Neutrophil (primary cell): ENCODE results near the gene AJAP1.
"Not testable (repeated sequence)": the region's sequence is repeated elsewhere in the genome, so short reads cannot be mapped to it uniquely, and the experiment has no call there.

Source experiments
- H3K27ac ChIP-seq: fragments of 200-600 bp; sonication (generic); 2 replicates; pipeline ENCODE4 v1.5.1; 2016; ENCODE audit warnings: mild to moderate bottlenecking, moderate library complexity
- H3K27me3 ChIP-seq: fragments of 200-600 bp; sonication (generic); 2 replicates; pipeline ENCODE4 v1.6.0; 2016; ENCODE audit warnings: mild to moderate bottlenecking
- H3K36me3 ChIP-seq: fragments of 200-600 bp; sonication (generic); 2 replicates; pipeline ENCODE4 v1.5.1; 2017
- H3K4me1 ChIP-seq, 2 experiments: fragments of 200-600 bp in 1 of 2; sonication (generic) in 1 of 2; 1 replicate in 1 of 2; 2 replicates in 1 of 2; pipeline versions ENCODE4 v1.5.1 to v1.6.1; 2013 to 2016; ENCODE audit warnings: low read depth in 1 of 2, low read length in 1 of 2, mild to moderate bottlenecking in 1 of 2, moderate library complexity in 1 of 2; ENCODE audit not compliant: control insufficient read depth in 1 of 2, insufficient read depth in 1 of 2
- H3K4me3 ChIP-seq, 2 experiments: fragments of 200-600 bp in 1 of 2; sonication (generic) in 1 of 2; 1 replicate in 1 of 2; 2 replicates in 1 of 2; pipeline ENCODE4 v1.5.1; 2013 to 2016; ENCODE audit warnings: low read depth in 1 of 2, low read length in 1 of 2, mild to moderate bottlenecking in 1 of 2, moderate library complexity in 1 of 2
- H3K9me3 ChIP-seq: fragments of 200-600 bp; sonication (generic); 2 replicates; pipeline ENCODE4 v1.5.1; 2016
- TF ChIP-seq, protein P1 (sequence below): fragments of 200-600 bp; sonication (generic); IDR thresholded peaks from 2 replicates; pipeline ENCODE4 v1.5.1; 2016; ENCODE audit warnings: antibody characterized with exemption

The AJAP1 gene

DNA sequence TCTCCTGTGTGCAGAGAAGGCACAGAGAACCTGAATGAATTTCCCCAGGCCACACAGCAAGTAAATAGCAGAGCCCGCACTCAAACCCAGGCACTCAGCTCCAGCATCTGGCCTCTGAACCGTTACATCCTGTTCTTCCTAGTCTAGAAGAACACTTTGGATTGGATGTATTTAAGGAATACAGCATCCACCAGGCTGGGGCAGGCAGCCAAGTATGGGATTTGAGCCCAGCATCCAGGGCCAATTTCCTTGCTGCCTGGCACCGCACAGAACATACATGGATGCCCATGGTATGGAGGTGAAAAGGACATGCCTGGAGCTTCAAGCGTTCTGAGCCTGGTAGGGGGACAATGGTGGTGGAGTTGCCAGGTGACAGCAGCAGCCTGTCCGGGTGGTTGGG is 9.7 kb downstream of the AJAP1 start:
- Histone ChIP-seq H3K4me3 (no peak overlapping the region), H3K36me3 (no peaks in the 10 kb centered on the region), H3K4me1 (no peaks in the 10 kb centered on the region), H3K27me3 (peaks cover 29% of the 10 kb centered on the region), H3K27ac (no peak overlapping the region), H3K9me3 (no peaks in the 10 kb centered on the region)
- TF ChIP-seq, protein P1, sequence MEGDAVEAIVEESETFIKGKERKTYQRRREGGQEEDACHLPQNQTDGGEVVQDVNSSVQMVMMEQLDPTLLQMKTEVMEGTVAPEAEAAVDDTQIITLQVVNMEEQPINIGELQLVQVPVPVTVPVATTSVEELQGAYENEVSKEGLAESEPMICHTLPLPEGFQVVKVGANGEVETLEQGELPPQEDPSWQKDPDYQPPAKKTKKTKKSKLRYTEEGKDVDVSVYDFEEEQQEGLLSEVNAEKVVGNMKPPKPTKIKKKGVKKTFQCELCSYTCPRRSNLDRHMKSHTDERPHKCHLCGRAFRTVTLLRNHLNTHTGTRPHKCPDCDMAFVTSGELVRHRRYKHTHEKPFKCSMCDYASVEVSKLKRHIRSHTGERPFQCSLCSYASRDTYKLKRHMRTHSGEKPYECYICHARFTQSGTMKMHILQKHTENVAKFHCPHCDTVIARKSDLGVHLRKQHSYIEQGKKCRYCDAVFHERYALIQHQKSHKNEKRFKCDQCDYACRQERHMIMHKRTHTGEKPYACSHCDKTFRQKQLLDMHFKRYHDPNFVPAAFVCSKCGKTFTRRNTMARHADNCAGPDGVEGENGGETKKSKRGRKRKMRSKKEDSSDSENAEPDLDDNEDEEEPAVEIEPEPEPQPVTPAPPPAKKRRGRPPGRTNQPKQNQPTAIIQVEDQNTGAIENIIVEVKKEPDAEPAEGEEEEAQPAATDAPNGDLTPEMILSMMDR, result no peak

DNA sequence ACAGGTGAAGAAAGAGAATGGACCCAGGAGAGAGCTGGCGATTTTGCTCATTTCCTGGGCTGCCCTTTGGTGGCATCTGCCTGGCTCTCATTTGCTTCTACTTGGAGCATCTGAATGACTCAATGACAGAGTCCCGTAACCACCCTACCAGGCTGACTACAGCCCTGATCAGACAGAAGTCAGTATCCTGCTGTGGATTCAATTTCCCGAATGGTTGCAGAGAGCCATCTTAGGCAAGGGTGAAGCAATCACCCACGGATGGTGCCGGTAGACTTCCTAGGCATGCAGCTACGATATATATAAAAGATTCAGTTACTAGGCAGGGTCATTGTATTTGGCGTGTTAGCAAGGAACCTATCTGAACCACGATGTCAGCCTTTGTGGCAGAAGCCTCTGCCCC is 10.2 kb downstream of the AJAP1 start:
- H3K27ac ChIP-seq, result no peak overlapping the region
- no peaks in the 10 kb centered on the region for H3K36me3 ChIP-seq
- H3K4me3 ChIP-seq, result no peak overlapping the region
- H3K9me3 ChIP-seq, result no peaks in the 10 kb centered on the region
- H3K27me3 ChIP-seq, result peaks cover 23% of the 10 kb centered on the region
- TF ChIP-seq, protein P1, result no peak
- H3K4me1 ChIP-seq, result no peaks in the 10 kb centered on the region

DNA sequence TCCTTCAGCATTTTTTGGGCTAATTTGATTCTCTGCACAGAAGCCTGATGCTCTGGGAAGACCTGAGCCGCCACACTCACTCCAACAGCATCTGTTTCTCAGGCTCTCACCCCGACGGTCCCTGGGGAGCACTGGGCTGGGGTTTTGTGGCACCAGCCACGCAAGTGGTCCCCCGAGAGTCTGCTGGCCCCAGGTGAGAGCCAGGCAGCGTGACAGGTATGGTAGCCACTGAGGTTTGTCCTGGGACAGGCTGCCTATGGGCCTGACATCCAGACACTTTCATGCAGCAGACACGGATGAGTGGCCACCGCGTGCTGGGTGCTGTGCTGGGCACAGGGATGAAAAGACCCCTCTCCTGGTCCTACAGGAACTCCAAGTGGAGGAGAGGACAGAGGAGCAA is 11.0 kb downstream of the AJAP1 start:
- Histone ChIP-seq H3K9me3 (no peaks in the 10 kb centered on the region), H3K4me1 (no peaks in the 10 kb centered on the region), H3K27me3 (peaks cover 15% of the 10 kb centered on the region), H3K27ac (no peak overlapping the region), H3K4me3 (no peak overlapping the region), H3K36me3 (no peaks in the 10 kb centered on the region)
- TF ChIP-seq, protein P1, result no peak

DNA sequence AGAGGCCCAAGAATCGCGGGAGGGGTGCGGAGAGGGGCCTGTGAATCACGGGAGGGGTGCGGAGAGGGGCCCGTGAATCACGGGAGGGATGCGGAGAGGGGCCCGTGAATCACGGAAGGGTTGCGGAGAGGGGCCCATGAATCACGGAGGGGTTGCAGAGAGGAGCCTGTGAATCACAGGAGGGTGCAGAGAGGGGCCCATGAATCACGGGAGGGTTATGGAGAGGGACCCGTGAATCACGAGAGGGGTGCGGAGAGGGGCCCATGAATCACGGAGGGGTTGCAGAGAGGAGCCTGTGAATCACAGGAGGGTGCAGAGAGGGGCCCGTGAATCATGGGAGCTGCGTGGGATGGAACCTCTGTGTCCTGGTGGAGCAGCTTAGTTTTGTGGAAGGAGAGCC is 12.3 kb downstream of the AJAP1 start:
- H3K27ac ChIP-seq, H3K4me1 ChIP-seq, H3K36me3 ChIP-seq, H3K9me3 ChIP-seq, H3K4me3 ChIP-seq, H3K27me3 ChIP-seq: not testable (repeated sequence)

DNA sequence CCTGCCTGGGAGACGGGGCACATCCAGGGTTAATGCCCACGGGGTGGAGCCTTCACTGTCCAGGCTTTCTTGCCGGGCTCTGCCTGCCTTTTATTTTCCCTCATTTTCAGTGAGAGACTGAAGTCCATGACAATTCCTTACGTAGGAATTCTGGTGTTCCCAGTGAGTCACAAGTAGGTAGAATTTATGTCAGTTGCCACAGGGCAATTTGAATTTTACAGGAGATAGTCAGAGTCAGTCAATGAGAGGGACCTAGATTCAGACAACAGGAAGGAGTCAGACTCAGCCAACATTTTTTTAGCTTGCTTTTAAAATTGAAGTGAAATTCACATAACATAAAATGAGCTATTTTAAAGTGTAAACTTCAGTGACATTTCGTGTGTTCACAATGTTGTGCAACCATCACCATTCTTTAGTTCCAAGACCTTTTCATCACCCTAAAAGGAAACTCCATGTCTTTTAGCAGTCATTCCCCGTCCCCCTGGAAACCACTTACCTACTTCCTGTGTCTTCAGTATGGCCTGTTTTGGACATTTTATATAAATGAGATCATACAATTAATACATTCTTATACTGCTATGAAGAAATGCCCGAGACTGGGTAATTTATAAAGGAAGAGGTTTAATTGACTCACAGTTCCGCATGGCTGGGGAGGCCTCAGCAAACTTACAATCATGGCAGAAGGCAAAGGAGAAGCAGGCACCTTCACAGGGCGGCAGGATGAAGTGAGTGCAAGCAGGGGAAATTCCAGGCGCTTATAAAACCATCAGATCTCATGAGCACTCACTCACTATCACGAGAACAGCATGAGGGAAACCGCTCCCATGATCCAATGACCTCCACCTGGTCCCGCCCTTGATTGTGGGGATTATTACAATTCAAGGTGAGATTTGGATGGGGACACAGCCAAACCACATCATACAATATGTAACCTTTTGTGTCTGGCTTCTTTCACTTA is 14.6 kb downstream of the AJAP1 start:
- H3K27ac ChIP-seq, result no peak overlapping the region
- H3K36me3 ChIP-seq, result no peaks in the 10 kb centered on the region
- TF ChIP-seq, protein P1, result no peak
- H3K27me3 ChIP-seq, result peaks cover 5% of the 10 kb centered on the region
- H3K4me3 ChIP-seq, result no peak overlapping the region
- H3K9me3 ChIP-seq, result no peaks in the 10 kb centered on the region
- no peaks in the 10 kb centered on the region for H3K4me1 ChIP-seq

DNA sequence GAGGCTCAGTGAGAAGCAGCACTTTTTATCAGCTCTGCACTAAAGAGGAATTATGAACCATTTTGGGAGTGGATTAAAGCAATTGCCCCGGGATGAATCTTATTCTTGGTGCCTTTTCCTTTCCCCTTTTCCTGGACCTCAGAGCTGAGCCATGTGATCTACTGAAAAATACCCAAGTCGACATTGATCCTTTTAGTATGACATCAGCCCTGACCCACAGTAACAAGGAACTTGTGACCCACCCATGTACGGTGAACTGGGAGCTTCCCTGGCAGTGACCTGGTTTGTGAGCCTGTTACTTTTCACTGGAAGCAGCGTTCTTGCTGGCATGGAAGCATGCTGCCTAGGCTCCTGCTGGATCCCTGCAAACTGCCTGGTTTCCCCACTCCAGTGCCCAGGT is 15.9 kb downstream of the AJAP1 start:
- Histone ChIP-seq H3K27ac (no peak overlapping the region), H3K36me3 (no peaks in the 10 kb centered on the region), H3K27me3 (peaks cover 5% of the 10 kb centered on the region), H3K4me3 (no peak overlapping the region), H3K4me1 (no peaks in the 10 kb centered on the region), H3K9me3 (no peaks in the 10 kb centered on the region)
- TF ChIP-seq, protein P1, result no peak
